GM15510 (cell line): ENCODE measurements around the gene LTBP3.

Source experiments
- POLR2A ChIP-seq: IDR thresholded peaks from 3 replicates; pipeline ENCODE4 v1.6.1; 2011; ENCODE audit warnings: borderline replicate concordance; ENCODE audit not compliant: insufficient read length; ENCODE audit errors: extremely low read depth

The LTBP3 gene

GRCh38 chr11:65554057-65554818 is 3.9 kb downstream of the LTBP3 start:
- TF ChIP-seq POLR2A = no peak

- TF ChIP-seq POLR2A = no peak
These were observed 4.7 kb downstream of the LTBP3 start for GRCh38 chr11:65553301-65554001.

GRCh38 chr11:65552388-65552951 is 5.7 kb downstream of the LTBP3 start:
- TF ChIP-seq POLR2A = no peak

GRCh38 chr11:65551572-65552387 is 6.4 kb downstream of the LTBP3 start:
- no peak for TF ChIP-seq POLR2A

GRCh38 chr11:65549096-65549495 is 9.1 kb downstream of the LTBP3 start:
- TF ChIP-seq POLR2A = no peak

GRCh38 chr11:65548395-65548794 is 9.8 kb downstream of the LTBP3 start:
- TF ChIP-seq POLR2A = no peak

- no peak for TF ChIP-seq POLR2A
These were observed 10.6 kb downstream of the LTBP3 start for GRCh38 chr11:65547446-65548125.

- TF ChIP-seq POLR2A = peak; percentile 33
These were observed 11.8 kb downstream of the LTBP3 start for GRCh38 chr11:65546217-65546958.

- TF ChIP-seq POLR2A = no peak
These were observed 12.3 kb downstream of the LTBP3 start for GRCh38 chr11:65545853-65546216.

GRCh38 chr11:65542738-65543390 is 15.3 kb downstream of the LTBP3 start:
- no peak for TF ChIP-seq POLR2A

GRCh38 chr11:65541093-65541982 is 16.8 kb downstream of the LTBP3 start:
- TF ChIP-seq POLR2A = no peak
